ENCODE results near the gene IGDCC3.
A peak's percentile ranks its signal among the peaks of the same experiment; 100 is the strongest.

IGDCC3 gene

DNA sequence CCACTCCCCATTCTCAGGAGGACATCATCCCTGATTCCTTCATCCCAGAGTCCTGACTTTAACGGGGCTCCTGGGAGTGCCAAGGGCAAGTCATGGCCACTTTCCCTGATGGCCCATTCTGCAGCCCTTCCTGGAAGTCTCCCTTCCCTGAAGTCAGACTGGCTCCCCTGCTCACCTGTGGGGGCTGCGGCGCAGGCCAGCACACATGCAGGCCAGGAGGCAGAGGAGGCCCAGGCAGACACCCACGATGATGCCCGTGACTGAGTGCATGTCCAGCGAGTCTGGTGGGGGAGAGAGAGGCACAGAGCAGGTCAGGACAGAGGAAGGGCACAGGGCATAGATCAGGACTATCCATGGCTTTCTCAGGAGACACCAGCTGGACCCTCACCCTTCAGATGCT, 8.6 kb upstream of the IGDCC3 start:
- no peak for DNase-seq

- DNase-seq = no peak
Observed at GRCh38 chr15:65385870-65386258, 8.1 kb upstream of the IGDCC3 start.

GRCh38 chr15:65384895-65385869, 7.4 kb upstream of the IGDCC3 start:
- DNase-seq = peak; percentile 89

DNA sequence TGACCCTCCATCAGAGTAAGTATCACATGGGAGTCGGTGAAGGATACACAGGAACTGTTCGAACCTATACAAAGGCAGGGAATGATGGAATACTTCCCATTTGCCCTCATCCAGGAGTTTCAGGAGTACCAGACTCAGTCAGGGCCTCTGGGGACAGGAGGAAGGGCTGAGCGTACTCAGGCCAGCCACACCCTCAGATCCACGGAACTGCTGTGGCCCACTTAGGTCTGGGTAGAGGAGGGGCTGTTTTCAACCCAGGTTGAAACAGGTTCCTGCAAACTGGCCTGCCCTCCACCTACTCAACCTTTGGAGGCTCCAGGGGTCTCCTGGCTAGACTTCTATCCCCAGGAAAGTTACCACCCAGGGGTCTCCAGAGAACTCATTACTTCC, 6.7 kb upstream of the IGDCC3 start:
- no peak for DNase-seq

GRCh38 chr15:65383991-65384390, 6.2 kb upstream of the IGDCC3 start:
- no peak for DNase-seq

GRCh38 chr15:65383456-65383855, 5.7 kb upstream of the IGDCC3 start:
- DNase-seq = no peak

DNA sequence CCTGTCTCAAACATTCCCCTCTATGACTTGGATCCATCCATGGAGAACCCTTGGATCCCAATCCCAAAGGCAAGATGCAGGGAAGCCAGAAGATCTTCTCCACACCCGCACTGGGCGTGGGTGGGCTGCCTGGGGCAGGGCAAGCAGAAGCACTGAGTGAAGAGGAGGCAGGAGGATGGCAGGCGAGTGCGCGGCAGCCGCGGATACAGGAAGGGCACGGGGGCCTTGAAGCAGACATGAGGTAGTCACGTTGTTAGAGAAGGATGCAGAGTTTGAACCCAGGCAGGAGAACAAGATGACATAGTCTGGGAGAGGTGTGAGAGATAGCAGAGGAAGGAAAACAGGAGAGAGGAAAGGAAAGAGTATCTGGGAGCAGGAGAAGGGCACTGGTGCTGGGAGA, 5.1 kb upstream of the IGDCC3 start:
- DNase-seq = no peak

DNA sequence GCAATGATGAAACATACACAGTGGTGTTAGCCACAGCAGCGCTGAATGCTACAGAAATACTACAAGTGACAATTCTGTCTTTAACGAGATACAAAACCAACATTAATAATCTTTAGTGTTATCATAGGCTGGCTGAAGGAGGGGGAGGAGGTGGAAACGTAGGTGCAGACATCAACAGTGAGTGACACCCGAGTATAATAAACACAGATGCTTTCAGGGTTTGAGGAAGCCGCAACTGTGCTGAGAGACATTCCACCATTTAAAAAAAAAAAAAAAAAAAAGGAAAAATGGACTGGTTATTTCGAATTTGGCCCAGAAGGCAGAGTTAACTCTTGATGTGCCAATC, 4.3 kb upstream of the IGDCC3 start:
- no peak for DNase-seq

- no peak for DNase-seq
Observed at GRCh38 chr15:65381445-65382145, 3.8 kb upstream of the IGDCC3 start.

DNA sequence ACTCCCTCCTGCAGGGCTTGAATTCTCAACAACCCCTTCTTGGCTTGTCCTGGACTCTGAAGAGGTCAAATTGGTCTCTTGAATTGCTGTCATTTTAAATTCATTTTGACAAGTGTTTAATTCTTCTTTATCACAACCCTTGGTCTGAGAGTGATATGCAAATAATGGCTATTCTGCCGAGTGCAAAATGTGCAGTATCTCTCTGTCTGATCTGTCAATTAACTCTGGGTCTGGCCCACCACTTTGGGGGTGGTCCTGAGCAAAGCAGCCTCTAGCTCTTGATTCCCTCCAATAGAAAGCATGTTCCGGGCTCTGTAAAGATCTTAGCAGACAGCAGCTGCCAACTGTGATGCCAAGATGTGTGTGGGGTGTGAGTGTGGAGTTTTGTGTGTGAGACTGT, 2.2 kb upstream of the IGDCC3 start:
- no peak for DNase-seq

GRCh38 chr15:65377105-65377975, 462 bp downstream of the IGDCC3 start:
- DNase-seq = peak; percentile 31

DNA sequence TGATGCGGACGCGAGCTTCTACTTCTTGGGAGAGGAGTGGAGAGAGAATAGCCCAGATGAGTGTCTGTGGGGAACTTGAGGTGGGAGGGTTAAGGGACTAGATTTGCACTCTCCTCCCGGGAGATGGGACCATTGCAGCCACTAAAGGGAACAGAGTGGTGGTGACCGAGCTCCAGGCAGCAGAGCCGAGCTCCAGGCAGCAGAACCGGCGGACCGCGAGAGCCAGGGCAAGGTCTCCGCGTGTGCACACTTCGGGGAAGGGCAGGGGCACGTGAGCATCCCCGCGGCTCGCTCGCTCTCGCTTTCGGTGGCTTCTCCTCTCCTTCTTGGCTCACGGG, 1.1 kb downstream of the IGDCC3 start:
- no peak for DNase-seq

DNA sequence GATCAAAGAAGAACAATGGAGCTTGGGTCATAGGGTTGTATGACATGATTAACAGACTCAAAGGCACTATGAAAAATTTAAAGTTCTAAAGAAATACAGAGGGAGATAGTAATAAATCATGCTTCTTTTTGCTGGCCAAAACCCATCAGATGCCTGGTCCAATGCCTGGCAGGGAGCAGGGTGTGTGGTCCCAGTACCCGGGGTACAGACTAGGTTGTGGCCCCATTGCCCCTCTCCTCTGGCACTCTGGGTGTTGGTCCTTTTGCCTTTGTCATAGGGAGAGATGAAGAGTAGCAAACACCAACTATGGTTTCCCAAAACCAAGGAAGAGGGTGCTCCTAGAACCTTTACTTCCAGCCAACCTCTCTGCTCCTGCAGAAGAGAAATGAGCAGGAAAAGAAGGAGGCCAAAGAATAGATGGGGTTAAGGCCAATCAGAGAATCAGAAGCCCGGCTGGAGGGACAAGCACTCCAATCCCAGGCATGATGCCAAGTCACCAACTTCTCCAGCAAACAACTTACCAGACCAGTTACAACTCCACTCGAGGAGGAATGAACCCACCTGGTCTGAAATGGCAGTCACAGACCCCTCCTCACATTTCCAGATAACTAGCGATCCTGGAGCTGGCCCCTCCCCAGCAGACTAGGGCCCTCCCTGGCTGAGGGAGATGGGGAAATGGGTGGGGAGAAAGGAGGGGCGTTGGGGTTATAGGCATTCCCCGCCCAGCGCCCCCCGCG, 1.8 kb downstream of the IGDCC3 start:
- no peak for DNase-seq

GRCh38 chr15:65374821-65375401, 2.9 kb downstream of the IGDCC3 start:
- DNase-seq = no peak

GRCh38 chr15:65374334-65374733, 3.5 kb downstream of the IGDCC3 start:
- no peak for DNase-seq

DNA sequence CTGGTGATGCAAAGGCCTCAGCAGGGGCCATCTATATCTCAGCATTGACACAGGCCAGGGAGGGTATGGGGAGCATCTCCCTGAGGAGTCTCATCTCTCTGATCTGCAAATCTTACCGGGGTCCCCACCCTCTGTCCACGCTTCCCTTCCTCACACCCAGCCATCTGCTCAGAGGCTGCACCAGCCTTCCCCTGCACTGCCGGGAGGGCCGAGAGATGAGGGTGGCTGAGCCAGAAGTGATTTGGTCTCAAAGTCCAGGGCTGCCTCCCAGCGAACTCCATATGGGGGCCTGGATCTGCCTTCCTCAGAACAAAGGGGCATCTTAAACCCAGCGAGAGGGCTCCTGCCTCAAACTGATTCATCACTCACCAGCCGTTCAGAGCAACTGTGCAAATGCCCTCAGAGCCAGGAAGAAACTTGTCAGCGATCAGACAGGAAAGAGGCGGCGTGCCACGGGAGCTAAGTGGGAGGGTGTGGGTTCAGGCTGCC, 4.6 kb downstream of the IGDCC3 start:
- no peak for DNase-seq

- no peak for DNase-seq
Observed at GRCh38 chr15:65372787-65373067, 5.1 kb downstream of the IGDCC3 start.

DNA sequence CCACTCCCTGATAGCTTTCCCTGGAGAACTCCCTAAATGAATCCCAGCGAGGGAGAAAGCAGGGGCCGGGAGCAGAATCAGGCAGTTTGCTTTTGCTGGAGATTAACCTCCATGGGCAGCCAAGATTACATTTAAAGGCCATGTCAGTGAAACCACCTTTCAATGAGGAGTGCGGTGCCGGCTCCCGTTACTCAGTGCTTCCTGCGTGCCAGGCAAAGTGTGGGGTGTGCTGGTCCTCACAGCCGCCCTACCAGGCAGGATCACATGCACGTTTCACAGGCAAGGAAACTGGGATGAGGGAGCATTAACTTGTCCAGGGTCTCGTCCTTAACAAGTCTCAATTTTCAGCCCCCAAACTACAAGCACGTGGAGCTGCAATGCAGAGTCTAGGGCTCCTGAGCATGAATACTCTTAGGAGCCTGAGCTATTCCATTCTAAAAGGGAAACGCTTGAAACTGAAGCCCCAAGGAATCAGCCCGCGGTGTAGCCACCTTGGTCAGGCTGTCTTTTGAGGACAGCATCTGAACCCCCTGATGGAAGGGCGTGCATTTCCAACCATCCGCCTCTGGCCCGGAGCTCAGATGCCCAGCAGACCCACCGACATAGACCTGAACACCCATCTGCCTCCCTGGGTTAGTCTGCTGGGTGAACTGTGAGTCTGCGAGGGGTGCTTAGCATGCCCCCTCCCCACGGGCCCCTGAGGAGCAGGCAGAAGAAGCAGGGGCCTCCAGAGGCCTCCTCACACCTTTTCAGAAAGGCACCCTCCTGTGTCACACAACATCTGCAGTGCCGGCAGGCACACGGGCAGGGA, 5.6 kb downstream of the IGDCC3 start:
- DNase-seq = no peak

- DNase-seq = no peak
Observed at GRCh38 chr15:65370885-65371284, 6.9 kb downstream of the IGDCC3 start.

GRCh38 chr15:65369651-65370050, 8.2 kb downstream of the IGDCC3 start:
- no peak for DNase-seq

DNA sequence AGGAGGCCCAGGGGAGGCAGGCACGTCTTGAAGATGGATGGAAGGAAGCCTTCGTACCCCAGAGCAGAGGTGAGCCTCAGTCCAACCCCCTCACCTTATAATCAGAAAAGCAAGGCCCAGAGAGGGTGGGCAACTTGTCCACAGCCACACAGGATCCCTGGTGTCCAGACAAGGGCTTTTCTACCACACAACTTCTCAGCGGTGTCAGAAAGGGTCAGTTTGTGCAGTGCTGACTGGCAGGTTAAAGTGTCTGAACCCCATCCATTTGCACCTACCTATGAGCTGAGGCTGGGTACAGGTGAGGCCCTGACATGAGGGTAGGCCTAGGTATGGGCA, 8.6 kb downstream of the IGDCC3 start:
- DNase-seq = no peak
